Measurements from ENCODE around the gene CACNA2D3.
"Not testable (repeated sequence)": the region's sequence is repeated elsewhere in the genome, so short reads cannot be mapped to it uniquely, and the experiment has no call there.

CACNA2D3 gene

DNA sequence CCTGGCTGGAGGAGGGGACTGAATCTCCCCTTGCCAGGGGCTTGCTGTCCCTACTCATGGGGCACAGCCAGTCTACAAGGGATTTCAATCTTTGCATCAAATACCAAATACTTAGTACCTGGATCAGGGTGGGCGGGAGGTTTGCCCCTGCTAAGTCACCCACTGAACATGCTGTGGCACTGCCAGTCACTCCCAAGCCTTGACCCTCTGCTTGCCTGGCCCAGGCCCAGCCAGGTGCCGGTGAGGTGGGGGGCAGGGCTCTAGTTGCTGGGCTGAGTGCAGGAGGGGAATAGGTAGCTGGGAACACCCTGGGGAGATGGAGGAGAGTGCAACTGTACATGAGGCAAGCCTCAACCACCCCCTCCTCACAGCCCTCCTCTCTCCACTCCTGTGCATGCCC lies 941.8 kb downstream of the CACNA2D3 start:
- DNase-seq, result no peak

- DNase-seq, result no peak
These were observed 943.0 kb downstream of the CACNA2D3 start for GRCh38 chr3:55065331-55065730.

DNA sequence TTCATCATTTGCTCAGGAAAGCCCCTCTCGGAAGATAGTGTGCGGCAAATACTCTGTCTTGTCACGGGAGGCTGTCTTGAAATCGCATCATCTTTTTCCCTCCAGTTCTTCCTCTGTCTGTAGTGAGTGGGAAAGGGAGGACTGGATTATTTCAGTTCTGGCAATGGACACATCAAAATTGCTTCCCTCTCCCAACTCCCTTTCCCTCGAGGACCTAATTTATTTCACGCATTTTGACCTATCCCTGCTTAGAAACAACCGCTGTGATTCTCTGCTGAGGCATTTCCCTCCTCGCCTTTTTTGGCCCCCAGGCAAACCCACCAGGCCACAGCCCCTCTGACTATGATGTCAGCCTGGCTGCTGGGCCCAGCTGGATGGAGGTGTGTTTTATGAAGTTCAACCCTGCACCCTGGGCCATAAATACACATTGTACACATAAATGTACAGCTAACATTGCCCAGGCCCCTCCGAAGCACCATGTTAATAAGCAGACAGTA lies 944.2 kb downstream of the CACNA2D3 start:
- no peak for DNase-seq

- no peak for DNase-seq
These were observed 947.6 kb downstream of the CACNA2D3 start for GRCh38 chr3:55069950-55070349.

- no peak for DNase-seq
These were observed 952.4 kb downstream of the CACNA2D3 start for GRCh38 chr3:55074796-55075195.

- no peak for DNase-seq
These were observed 953.5 kb downstream of the CACNA2D3 start for GRCh38 chr3:55075846-55076245.

- no peak for DNase-seq
These were observed 955.4 kb downstream of the CACNA2D3 start for GRCh38 chr3:55077726-55078125.

- no peak for DNase-seq
These were observed 956.5 kb downstream of the CACNA2D3 start for GRCh38 chr3:55078876-55079275.

DNA sequence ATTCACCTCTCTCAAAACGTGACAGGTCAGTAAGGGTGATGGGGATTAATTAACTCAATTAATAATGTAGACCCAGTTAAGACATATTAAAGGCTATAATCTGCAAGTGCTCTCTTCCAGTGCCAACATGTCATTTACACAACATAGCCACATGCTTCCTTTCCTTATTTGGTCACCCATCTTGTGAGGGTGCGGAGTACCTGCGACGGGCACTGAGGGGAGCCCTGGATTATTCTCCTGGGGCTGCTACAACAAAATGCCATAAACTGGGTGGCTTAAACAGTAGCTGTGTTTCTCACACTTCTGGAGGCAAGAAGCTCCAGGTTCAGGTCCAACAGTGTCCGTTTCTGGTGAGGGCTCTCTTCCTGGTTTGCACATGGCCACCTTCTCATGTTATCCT lies 962.9 kb downstream of the CACNA2D3 start:
- no peak for DNase-seq

GRCh38 chr3:55089211-55089610 lies 966.9 kb downstream of the CACNA2D3 start:
- no peak for DNase-seq

GRCh38 chr3:55090291-55090690 lies 967.9 kb downstream of the CACNA2D3 start:
- DNase-seq, result no peak

GRCh38 chr3:55090746-55091145 lies 968.4 kb downstream of the CACNA2D3 start:
- DNase-seq, result no peak

DNA sequence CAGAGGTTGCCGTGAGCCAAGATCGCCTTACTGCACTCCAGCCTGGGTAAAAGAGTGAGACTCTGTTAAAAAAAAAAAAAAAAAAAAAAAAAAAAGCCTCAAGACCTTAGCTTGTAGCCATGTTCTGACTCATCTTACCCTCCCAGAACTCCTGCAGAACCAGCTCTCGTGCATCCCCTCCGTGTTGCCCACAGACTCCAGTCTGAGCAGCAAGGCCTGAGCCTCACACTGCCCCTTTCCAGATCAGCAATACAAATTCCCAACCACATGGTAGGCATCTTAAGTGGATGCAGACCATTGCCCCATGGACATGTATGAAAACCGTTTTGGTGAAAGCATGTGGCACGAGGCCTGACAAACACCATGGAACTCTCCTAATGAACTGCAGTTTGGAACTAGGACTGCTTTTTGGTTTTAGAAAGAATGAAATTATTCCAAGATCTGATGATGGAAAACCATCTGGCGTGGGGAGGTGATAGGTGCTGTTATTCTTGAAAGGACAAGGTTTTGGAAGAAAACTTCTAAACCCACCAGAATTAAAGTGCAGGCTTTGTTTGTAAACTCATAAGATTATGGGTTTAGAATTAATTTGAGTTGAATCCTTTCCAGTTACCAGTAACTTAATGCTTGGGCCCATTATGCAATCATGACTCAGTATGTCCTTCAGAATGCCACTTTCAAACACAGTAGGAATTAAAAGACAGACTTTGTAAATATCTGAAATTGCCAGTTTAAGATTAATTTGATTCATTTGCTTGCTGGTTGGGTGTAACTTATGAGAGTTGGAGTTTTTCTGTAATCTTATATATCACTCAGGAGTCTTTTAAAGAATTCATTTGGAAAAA lies 969.3 kb downstream of the CACNA2D3 start:
- no peak for DNase-seq

GRCh38 chr3:55094676-55095075 lies 972.3 kb downstream of the CACNA2D3 start:
- DNase-seq, result no peak

DNA sequence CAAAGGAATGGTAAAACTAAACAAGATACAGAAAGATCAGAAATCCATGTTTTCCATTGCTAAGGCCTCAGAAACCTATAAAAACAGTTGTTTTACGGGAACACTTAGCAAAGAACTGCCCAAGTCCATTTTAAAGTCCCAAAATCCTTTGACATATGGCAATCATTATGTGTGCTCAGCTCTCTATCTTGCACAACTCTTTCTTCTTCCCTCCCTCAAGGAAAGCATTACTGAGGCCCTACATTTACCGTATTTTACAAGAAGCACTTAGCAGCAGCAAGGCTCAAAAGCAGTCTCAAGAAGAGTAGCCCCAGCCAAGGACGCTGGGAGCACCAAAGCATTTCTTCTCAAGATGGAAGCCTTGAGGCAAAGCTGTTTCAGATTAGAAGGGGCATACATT lies 975.1 kb downstream of the CACNA2D3 start:
- no peak for DNase-seq

DNA sequence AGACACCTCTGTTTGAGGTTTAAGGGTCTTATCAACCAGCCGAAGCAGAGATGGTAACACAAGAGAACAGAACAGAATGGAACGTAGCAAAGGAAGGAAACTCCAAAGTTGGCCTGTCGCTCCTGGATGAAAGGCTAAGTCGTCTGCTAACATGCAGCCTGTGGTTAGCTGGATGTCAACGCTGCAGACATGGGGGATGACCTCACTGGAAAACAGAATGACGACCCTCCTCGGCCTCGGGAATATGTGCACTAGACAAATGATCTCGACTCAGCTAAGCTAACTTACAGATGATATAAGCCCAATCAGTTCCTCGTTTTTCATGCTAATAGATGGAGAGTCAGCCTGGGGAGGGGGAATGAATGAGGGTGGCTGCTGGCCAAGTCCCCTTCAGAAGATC lies 983.3 kb downstream of the CACNA2D3 start:
- DNase-seq, result no peak

GRCh38 chr3:55107187-55107586 lies 984.8 kb downstream of the CACNA2D3 start:
- no peak for DNase-seq

GRCh38 chr3:55111906-55112305 lies 989.6 kb downstream of the CACNA2D3 start:
- not testable (repeated sequence) for DNase-seq

- no peak for DNase-seq
These were observed 996.1 kb downstream of the CACNA2D3 start for GRCh38 chr3:55118451-55118850.

GRCh38 chr3:55119268-55119667 lies 996.9 kb downstream of the CACNA2D3 start:
- no peak for DNase-seq

DNA sequence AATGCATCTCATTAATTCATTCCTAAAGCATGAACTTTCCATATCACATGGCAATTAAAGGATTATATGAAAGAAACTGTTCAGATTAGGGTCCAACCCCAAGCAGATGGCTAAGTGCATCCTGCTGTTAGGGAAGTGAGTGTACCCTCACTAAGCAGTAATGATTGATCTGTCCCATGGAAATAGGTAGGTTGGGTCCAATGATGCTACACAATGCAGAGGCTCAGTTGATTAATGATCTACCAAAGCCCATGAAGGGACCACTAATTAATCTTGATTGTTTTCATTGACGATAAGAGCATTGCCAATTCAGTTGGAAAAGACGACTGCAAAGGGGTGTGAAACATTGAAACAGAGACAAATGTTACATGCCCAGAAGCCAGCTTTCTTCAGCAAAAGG lies 1000.0 kb downstream of the CACNA2D3 start:
- no peak for DNase-seq
